ACC112 (cell line): ENCODE measurements around the gene LCTL.
"Not testable (repeated sequence)": the region's sequence is repeated elsewhere in the genome, so short reads cannot be mapped to it uniquely, and the experiment has no call there.

Source experiments
- H2AFZ ChIP-seq: fragments of 200-600 bp; sonication (generic); one replicate; pipeline ENCODE4 v1.6.0; 2017; ENCODE audit warnings: antibody characterized with exemption, low read length; ENCODE audit not compliant: unreplicated experiment
- H3K27ac ChIP-seq: fragments of 200-600 bp; sonication (generic); 2 replicates; pipeline ENCODE4 v1.5.1; 2014; ENCODE audit warnings: low read depth, mild to moderate bottlenecking, antibody characterized with exemption, low read length, moderate library complexity
- H3K27me3 ChIP-seq: fragments of 200-600 bp; sonication (generic); 2 replicates; pipeline ENCODE4 v1.6.1; 2014; ENCODE audit warnings: mild to moderate bottlenecking, antibody characterized with exemption, low read length, moderate library complexity, mixed read lengths; ENCODE audit not compliant: insufficient read depth
- H3K36me3 ChIP-seq: fragments of 200-600 bp; sonication (generic); 2 replicates; pipeline ENCODE4 v1.6.1; 2016; ENCODE audit warnings: mild to moderate bottlenecking, antibody characterized with exemption, low read length, moderate library complexity, mixed read lengths; ENCODE audit not compliant: insufficient read depth
- H3K4me1 ChIP-seq: fragments of 200-600 bp; sonication (generic); one replicate; pipeline ENCODE4 v1.6.1; 2016; ENCODE audit warnings: low read length, mixed read lengths; ENCODE audit not compliant: insufficient read depth, unreplicated experiment, control insufficient read depth
- H3K4me3 ChIP-seq: fragments of 200-600 bp; sonication (generic); 2 replicates; pipeline ENCODE4 v1.5.1; 2014; ENCODE audit warnings: mild to moderate bottlenecking, low read depth, low read length
- H3K79me2 ChIP-seq: fragments of 200-600 bp; sonication (generic); one replicate; pipeline ENCODE4 v1.6.0; 2016; ENCODE audit warnings: low read length; ENCODE audit not compliant: control insufficient read depth, unreplicated experiment, insufficient read depth

Gene LCTL

DNA sequence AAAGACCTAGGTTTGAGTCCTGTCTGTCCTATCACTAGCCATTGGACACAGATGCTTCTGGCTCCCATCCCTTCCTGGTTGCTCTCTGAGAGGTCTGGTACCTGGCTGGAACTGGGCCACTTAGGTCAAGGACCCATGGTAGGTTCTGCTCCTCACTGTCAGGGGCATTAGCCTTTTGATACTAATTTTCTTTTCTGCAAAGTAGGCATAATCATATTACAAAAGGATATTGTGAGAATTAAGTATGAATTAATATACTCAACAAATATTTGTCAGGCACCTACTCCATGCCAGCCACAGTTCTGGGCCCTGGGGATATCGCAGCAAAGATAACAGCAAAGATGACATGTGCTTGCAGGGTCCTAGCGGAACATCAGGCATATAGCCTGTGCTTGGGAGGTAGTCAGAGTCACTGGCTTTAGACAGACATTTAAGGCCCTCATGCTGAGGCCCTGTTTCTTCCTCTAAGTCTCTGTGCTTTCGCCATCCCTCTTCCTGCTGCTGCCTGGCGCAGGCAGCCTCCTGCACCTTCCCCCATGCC lies 25.6 kb upstream of the LCTL start:
- Histone ChIP-seq H3K4me1 (peaks cover 5% of the 10 kb centered on the region), H3K36me3 (no peaks in the 10 kb centered on the region), H3K27me3 (peaks cover 3% of the 10 kb centered on the region; the same call in 1 of the 2 replicates), H2AFZ (no peak overlapping the region), H3K27ac (no peak overlapping the region), H3K79me2 (no peaks in the 10 kb centered on the region), H3K4me3 (no peak overlapping the region)

DNA sequence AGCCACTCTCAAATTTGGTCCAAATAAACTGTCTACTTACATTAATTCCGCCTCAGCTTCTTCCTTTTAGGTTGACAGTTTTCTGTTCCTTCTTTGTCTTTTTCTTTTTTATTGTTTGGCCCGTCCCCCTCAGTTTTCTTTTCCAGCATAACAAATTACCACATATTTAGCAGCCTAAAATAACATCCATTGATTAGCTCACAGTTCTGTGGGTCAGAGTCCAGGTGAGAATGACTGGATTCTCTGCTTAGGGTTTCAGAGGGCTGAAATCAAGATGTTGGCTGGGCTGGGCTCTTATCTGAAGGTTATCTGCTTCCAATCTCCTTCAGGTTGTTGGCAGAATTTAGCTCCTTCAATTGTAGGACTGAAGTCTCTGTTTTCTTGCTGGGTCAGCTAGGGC lies 24.6 kb upstream of the LCTL start:
- no peaks in the 10 kb centered on the region for H3K79me2 ChIP-seq
- no peak overlapping the region for H3K4me3 ChIP-seq
- no peak overlapping the region for H3K27ac ChIP-seq
- H2AFZ ChIP-seq = no peak overlapping the region
- peaks cover 3% of the 10 kb centered on the region; the same call in 1 of the 2 replicates for H3K27me3 ChIP-seq
- H3K36me3 ChIP-seq = no peaks in the 10 kb centered on the region
- no peaks in the 10 kb centered on the region for H3K4me1 ChIP-seq

GRCh38 chr15:66589429-66589828 lies 23.6 kb upstream of the LCTL start:
- H3K36me3 ChIP-seq, H3K27me3 ChIP-seq, H2AFZ ChIP-seq, H3K79me2 ChIP-seq, H3K4me1 ChIP-seq, H3K4me3 ChIP-seq, H3K27ac ChIP-seq: not testable (repeated sequence)

GRCh38 chr15:66588971-66589370 lies 23.2 kb upstream of the LCTL start:
- H3K27me3 ChIP-seq = peaks cover 3% of the 10 kb centered on the region; the same call in 1 of the 2 replicates
- H2AFZ ChIP-seq = no peak overlapping the region

GRCh38 chr15:66588537-66588936 lies 22.7 kb upstream of the LCTL start:
- Histone ChIP-seq H3K4me1 (no peaks in the 10 kb centered on the region), H3K36me3 (no peaks in the 10 kb centered on the region), H3K27me3 (peaks cover 3% of the 10 kb centered on the region; the same call in 1 of the 2 replicates), H3K4me3 (no peak overlapping the region), H3K27ac (no peak overlapping the region), H3K79me2 (no peaks in the 10 kb centered on the region), H2AFZ (no peak overlapping the region)

More at GRCh38 chr15:66588971-66589370, 23.2 kb upstream of the LCTL start:
- no peak overlapping the region for H3K4me3 ChIP-seq
- H3K27ac ChIP-seq = no peak overlapping the region
- H3K36me3 ChIP-seq = no peaks in the 10 kb centered on the region
- H3K4me1 ChIP-seq = no peaks in the 10 kb centered on the region
- no peaks in the 10 kb centered on the region for H3K79me2 ChIP-seq

- Histone ChIP-seq H3K79me2 (no peaks in the 10 kb centered on the region), H3K27ac (no peak overlapping the region), H3K36me3 (no peaks in the 10 kb centered on the region), H2AFZ (no peak overlapping the region), H3K4me1 (no peaks in the 10 kb centered on the region), H3K4me3 (no peak overlapping the region), H3K27me3 (peaks cover 3% of the 10 kb centered on the region; the same call in 1 of the 2 replicates)
Measured at GRCh38 chr15:66587749-66588148, 22.0 kb upstream of the LCTL start.

DNA sequence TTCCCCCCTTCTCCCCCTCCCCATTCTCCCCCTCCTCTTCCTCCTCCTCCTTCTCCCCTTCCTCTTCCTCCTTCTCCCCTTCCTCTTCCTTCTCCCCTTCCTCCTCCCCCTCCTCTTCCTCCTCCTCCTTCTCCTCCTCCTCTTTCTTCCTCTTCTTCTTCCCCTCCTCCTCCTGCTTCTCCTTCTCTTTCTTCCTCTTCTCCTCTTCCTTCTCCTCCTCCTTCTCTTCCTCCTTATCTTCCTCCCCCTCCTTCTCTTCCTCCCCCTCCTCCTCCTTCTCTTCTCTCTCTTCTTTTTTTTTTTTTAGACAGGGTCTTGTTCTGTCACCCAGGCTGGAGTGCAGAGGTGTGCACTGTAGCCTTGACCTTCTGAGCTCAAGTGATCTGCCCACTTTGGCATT lies 21.2 kb upstream of the LCTL start:
- Histone ChIP-seq H3K27me3 (peaks cover 3% of the 10 kb centered on the region; the same call in 1 of the 2 replicates), H2AFZ (no peak overlapping the region), H3K4me3 (no peak overlapping the region), H3K27ac (no peak overlapping the region), H3K4me1 (peaks cover 2% of the 10 kb centered on the region), H3K79me2 (no peaks in the 10 kb centered on the region), H3K36me3 (no peaks in the 10 kb centered on the region)

GRCh38 chr15:66586155-66586976 lies 20.6 kb upstream of the LCTL start:
- H2AFZ ChIP-seq = no peak overlapping the region
- no peaks in the 10 kb centered on the region for H3K79me2 ChIP-seq
- no peak overlapping the region for H3K4me3 ChIP-seq
- peaks cover 3% of the 10 kb centered on the region; the same call in 1 of the 2 replicates for H3K27me3 ChIP-seq
- no peak overlapping the region for H3K27ac ChIP-seq
- H3K36me3 ChIP-seq = no peaks in the 10 kb centered on the region
- H3K4me1 ChIP-seq = peaks cover 4% of the 10 kb centered on the region

GRCh38 chr15:66581972-66582537 lies 16.3 kb upstream of the LCTL start:
- Histone ChIP-seq H3K4me3 (no peak overlapping the region), H2AFZ (no peak overlapping the region), H3K4me1 (peaks cover 29% of the 10 kb centered on the region), H3K27ac (no peak overlapping the region), H3K27me3 (no peaks in the 10 kb centered on the region), H3K79me2 (no peaks in the 10 kb centered on the region), H3K36me3 (no peaks in the 10 kb centered on the region)

GRCh38 chr15:66580643-66581042 lies 14.8 kb upstream of the LCTL start:
- no peak overlapping the region for H3K4me3 ChIP-seq
- peak overlapping the region; percentile 36 for H2AFZ ChIP-seq
- no peaks in the 10 kb centered on the region for H3K79me2 ChIP-seq
- peak overlapping the region; percentile 8; the same call in 1 of the 2 replicates for H3K27ac ChIP-seq
- H3K4me1 ChIP-seq = peaks cover 29% of the 10 kb centered on the region
- no peaks in the 10 kb centered on the region for H3K27me3 ChIP-seq
- no peaks in the 10 kb centered on the region for H3K36me3 ChIP-seq
